A549 (cell line): ENCODE results near the gene RMP24.

Source experiments
- ATAC-seq, 2 experiments: fragments of 200-7000 bp in 1 of 2; fragments of >200 bp in 1 of 2; cut with Nextera tagmentation in 1 of 2; cut with Tn5 transposase in 1 of 2; 3 replicates each; pipeline versions ENCODE4 v1.8.0 to v1.9.1; 2018 to 2020; ENCODE audit warnings: mild to moderate bottlenecking in 1 of 2, moderate library complexity in 1 of 2
- CTCF ChIA-PET: fragments of 300-600 bp; sonication (Branson Sonifier 250); formaldehyde crosslinking; extraction: SDS; loops from one replicate; lab custom pipeline; 2021; ENCODE audit warnings: antibody characterized with exemption, inconsistent platforms; lab: Yijun Ruan, JAX
- POLR2A ChIA-PET: fragments of 350-600 bp; formaldehyde crosslinking; extraction: SDS; loops from one replicate; lab custom pipeline; 2021; ENCODE audit warnings: antibody characterized with exemption, inconsistent platforms; lab: Yijun Ruan, JAX
- DNase-seq, 2 experiments: peaks; one replicate each; pipeline versions ENCODE4 v3.0.0 to v3.0.0-alpha.2; 2011 to 2016; ENCODE audit warnings: low read depth in 1 of 2, low spot score in 1 of 2
- FAIRE-seq: peaks from 2 replicates; lab custom pipeline; 2011; peaks lifted over from hg19 to GRCh38; lab: Jason Lieb, UNC
- H3K27ac ChIP-seq, 2 experiments: fragments of >200 bp; sonication (Bioruptor Twin); formaldehyde crosslinking; 3 replicates each; pipeline ENCODE4 v1.5.1; 2016 to 2017
- H3K4me1 ChIP-seq: fragments of >200 bp; sonication (Bioruptor Twin); formaldehyde crosslinking; 3 replicates; pipeline ENCODE4 v1.6.1; 2016
- H3K4me2 ChIP-seq: fragments of >200 bp; sonication (Bioruptor Twin); formaldehyde crosslinking; 3 replicates; pipeline ENCODE4 v1.6.1; 2016
- H3K4me3 ChIP-seq: fragments of >200 bp; sonication (Bioruptor Twin); formaldehyde crosslinking; 3 replicates; pipeline ENCODE4 v1.5.1; 2016
- H3K9me3 ChIP-seq: fragments of >200 bp; sonication (Bioruptor Twin); formaldehyde crosslinking; 3 replicates; pipeline ENCODE4 v1.6.1; 2016
- BHLHE40 ChIP-seq: IDR thresholded peaks from 2 replicates; pipeline ENCODE4 v1.6.1; 2012; ENCODE audit warnings: low read depth, low read length, inconsistent platforms
- CHD4 ChIP-seq: fragments of 200-600 bp; sonication (generic); IDR thresholded peaks from 2 replicates; pipeline ENCODE4 v1.6.1; 2016; ENCODE audit warnings: antibody characterized with exemption, mild to moderate bottlenecking, borderline replicate concordance
- EHF ChIP-seq: fragments of 250-450 bp; sonication (Bioruptor Pico); IDR thresholded peaks from 2 replicates; pipeline ENCODE4 v1.5.0; 2020; ENCODE audit warnings: mild to moderate bottlenecking
- FOSL2 ChIP-seq, 2 experiments: fragments of 450-650 bp in 1 of 2; fragments of >200 bp in 1 of 2; sonication (Bioruptor Twin) in 1 of 2; formaldehyde crosslinking; IDR thresholded peaks; 2 replicates each; pipeline versions ENCODE4 v1.5.0 to v1.6.1; 2016 to 2020; ENCODE audit warnings: mild to moderate bottlenecking in 1 of 2, moderate library complexity in 1 of 2
- GATA3 ChIP-seq: IDR thresholded peaks from 2 replicates; pipeline ENCODE4 v1.6.1; 2012; ENCODE audit warnings: borderline replicate concordance
- HDAC2 ChIP-seq: fragments of 200-600 bp; sonication (generic); IDR thresholded peaks from 2 replicates; pipeline ENCODE4 v1.6.1; 2016
- JUNB ChIP-seq: fragments of >200 bp; sonication (Bioruptor Twin); formaldehyde crosslinking; IDR thresholded peaks from 2 replicates; pipeline ENCODE4 v1.6.1; 2016
- KDM5A ChIP-seq: fragments of 200-600 bp; sonication (generic); IDR thresholded peaks from 2 replicates; pipeline ENCODE4 v1.6.1; 2016; ENCODE audit warnings: antibody characterized with exemption, mild to moderate bottlenecking
- MAZ ChIP-seq: fragments of 150-350 bp; IDR thresholded peaks from 2 replicates; pipeline ENCODE4 v1.6.1; 2014; ENCODE audit warnings: antibody characterized with exemption, low read depth, low read length, borderline replicate concordance
- MYC ChIP-seq: IDR thresholded peaks from 2 replicates; pipeline ENCODE4 v1.6.1; 2012; ENCODE audit warnings: mild to moderate bottlenecking, inconsistent platforms, low read length, improper control_type of control experiment, borderline replicate concordance
- PHF8 ChIP-seq: fragments of 200-600 bp; sonication (generic); IDR thresholded peaks from 2 replicates; pipeline ENCODE4 v1.6.1; 2016; ENCODE audit warnings: low read depth, mild to moderate bottlenecking, antibody characterized with exemption, moderate library complexity, borderline replicate concordance
- RAD21 ChIP-seq, 2 experiments: fragments of >200 bp in 1 of 2; sonication (Bioruptor Twin) in 1 of 2; formaldehyde crosslinking in 1 of 2; IDR thresholded peaks in 1 of 2; conservative IDR thresholded peaks in 1 of 2; 2 replicates in 1 of 2; 3 replicates in 1 of 2; pipeline ENCODE4 v1.6.1; 2012 to 2018; ENCODE audit warnings: inconsistent platforms in 1 of 2
- RCOR1 ChIP-seq: fragments of 150-350 bp; IDR thresholded peaks from 2 replicates; pipeline ENCODE4 v1.6.1; 2014; ENCODE audit warnings: antibody characterized with exemption, low read length, low read depth
- SMC3 ChIP-seq: fragments of >200 bp; sonication (Bioruptor Twin); formaldehyde crosslinking; IDR thresholded peaks from 3 replicates; pipeline ENCODE4 v1.6.1; 2018; ENCODE audit warnings: inconsistent platforms
- SREBF2 ChIP-seq: fragments of 450-650 bp; IDR thresholded peaks from 2 replicates; pipeline ENCODE4 v1.6.1; 2014; ENCODE audit warnings: mild to moderate bottlenecking, moderate library complexity
- TFCP2L1 ChIP-seq: fragments of 250-450 bp; sonication (Bioruptor Pico); IDR thresholded peaks from 2 replicates; pipeline ENCODE4 v1.5.0; 2021; ENCODE audit warnings: mild to moderate bottlenecking
- ZSCAN20 ChIP-seq: fragments of 250-450 bp; sonication (Bioruptor Pico); IDR thresholded peaks from 2 replicates; pipeline ENCODE4 v1.8.0; 2022; ENCODE audit warnings: mild to moderate bottlenecking, moderate library complexity
- WGBS: methylation state at CpG from one replicate; pipeline ENCODE4 v1.1.6; 2017; ENCODE audit errors: missing lambda C conversion rate; 5-methylcytosine and 5-hydroxymethylcytosine counted together
- TF ChIP-seq, protein P1 (sequence below): fragments of >200 bp; sonication (Bioruptor Twin); formaldehyde crosslinking; IDR thresholded peaks from 3 replicates; pipeline ENCODE4 v1.5.1; 2016
- TF ChIP-seq, protein P2 (sequence below): fragments of 250-450 bp; sonication (Bioruptor Pico); IDR thresholded peaks from 2 replicates; pipeline ENCODE4 v1.5.0; 2020; ENCODE audit warnings: low read depth, mild to moderate bottlenecking, moderate library complexity
- TF ChIP-seq, protein P3 (sequence below): fragments of 450-650 bp; IDR thresholded peaks from 2 replicates; pipeline ENCODE4 v1.6.1; 2014; ENCODE audit warnings: antibody characterized with exemption
- TF ChIP-seq, protein P4 (sequence below): fragments of 200-600 bp; sonication (generic); IDR thresholded peaks from 2 replicates; pipeline ENCODE4 v1.6.1; 2016; ENCODE audit warnings: antibody characterized with exemption, mild to moderate bottlenecking, moderate library complexity
- TF ChIP-seq, protein P5 (sequence below): IDR thresholded peaks from 2 replicates; pipeline ENCODE4 v1.6.1; 2012

The RMP24 gene

DNA sequence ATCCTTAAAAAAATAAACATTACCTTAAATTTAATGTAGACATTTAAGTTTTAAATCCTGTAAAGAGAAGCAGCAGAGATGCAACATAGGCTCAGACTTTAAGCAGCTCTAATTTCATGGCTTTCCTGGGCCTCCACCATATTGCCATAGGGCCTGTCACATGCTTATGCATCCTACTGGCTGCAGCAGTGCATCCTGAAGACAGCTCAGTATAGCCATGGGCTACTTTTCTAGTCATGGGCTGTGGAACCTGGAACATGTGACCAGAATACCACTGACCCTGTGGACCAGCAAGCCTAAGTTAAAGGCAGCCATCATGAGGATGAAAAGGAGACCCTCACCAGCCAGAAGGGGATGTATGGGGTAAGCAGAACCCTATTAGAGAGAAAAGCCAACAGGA lies 10.7 kb downstream of the RMP24 start:
- no peaks in the 10 kb centered on the region for H3K9me3 ChIP-seq
- no peaks in the 10 kb centered on the region for H3K4me1 ChIP-seq
- no peak for ATAC-seq
- no peak overlapping the region for H3K27ac ChIP-seq
- no peak for FAIRE-seq
- ChIA-PET POLR2A (interaction anchor here (1.2 kb wide), 1 partner anchor 11 kb away, joined by 4 read pairs; the partner anchor contains the start of gene RMP24), CTCF (no interaction called here)
- DNase-seq: no peak
- H3K4me2 ChIP-seq: no peak overlapping the region
- TF ChIP-seq PHF8 (no peak), RCOR1 (no peak), JUNB (no peak), RAD21 (conservative IDR thresholded peaks at IDR 0.05 in 1 of 2, IDR thresholded peaks at IDR 0.05 in 1 of 2) (no peak), ZSCAN20 (CRISPR knock-in tag) (no peak), GATA3 (no peak), TFCP2L1 (no peak), SMC3 (no peak), KDM5A (no peak), EHF (CRISPR knock-in tag) (no peak), SREBF2 (no peak), MAZ (no peak), BHLHE40 (no peak)
- TF ChIP-seq, protein P1, sequence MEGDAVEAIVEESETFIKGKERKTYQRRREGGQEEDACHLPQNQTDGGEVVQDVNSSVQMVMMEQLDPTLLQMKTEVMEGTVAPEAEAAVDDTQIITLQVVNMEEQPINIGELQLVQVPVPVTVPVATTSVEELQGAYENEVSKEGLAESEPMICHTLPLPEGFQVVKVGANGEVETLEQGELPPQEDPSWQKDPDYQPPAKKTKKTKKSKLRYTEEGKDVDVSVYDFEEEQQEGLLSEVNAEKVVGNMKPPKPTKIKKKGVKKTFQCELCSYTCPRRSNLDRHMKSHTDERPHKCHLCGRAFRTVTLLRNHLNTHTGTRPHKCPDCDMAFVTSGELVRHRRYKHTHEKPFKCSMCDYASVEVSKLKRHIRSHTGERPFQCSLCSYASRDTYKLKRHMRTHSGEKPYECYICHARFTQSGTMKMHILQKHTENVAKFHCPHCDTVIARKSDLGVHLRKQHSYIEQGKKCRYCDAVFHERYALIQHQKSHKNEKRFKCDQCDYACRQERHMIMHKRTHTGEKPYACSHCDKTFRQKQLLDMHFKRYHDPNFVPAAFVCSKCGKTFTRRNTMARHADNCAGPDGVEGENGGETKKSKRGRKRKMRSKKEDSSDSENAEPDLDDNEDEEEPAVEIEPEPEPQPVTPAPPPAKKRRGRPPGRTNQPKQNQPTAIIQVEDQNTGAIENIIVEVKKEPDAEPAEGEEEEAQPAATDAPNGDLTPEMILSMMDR: no peak
- TF ChIP-seq, protein P2, sequence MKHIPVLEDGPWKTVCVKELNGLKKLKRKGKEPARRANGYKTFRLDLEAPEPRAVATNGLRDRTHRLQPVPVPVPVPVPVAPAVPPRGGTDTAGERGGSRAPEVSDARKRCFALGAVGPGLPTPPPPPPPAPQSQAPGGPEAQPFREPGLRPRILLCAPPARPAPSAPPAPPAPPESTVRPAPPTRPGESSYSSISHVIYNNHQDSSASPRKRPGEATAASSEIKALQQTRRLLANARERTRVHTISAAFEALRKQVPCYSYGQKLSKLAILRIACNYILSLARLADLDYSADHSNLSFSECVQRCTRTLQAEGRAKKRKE (CRISPR knock-in tag): no peak
- TF ChIP-seq, protein P3, sequence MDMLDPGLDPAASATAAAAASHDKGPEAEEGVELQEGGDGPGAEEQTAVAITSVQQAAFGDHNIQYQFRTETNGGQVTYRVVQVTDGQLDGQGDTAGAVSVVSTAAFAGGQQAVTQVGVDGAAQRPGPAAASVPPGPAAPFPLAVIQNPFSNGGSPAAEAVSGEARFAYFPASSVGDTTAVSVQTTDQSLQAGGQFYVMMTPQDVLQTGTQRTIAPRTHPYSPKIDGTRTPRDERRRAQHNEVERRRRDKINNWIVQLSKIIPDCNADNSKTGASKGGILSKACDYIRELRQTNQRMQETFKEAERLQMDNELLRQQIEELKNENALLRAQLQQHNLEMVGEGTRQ: no peak
- TF ChIP-seq, protein P4, sequence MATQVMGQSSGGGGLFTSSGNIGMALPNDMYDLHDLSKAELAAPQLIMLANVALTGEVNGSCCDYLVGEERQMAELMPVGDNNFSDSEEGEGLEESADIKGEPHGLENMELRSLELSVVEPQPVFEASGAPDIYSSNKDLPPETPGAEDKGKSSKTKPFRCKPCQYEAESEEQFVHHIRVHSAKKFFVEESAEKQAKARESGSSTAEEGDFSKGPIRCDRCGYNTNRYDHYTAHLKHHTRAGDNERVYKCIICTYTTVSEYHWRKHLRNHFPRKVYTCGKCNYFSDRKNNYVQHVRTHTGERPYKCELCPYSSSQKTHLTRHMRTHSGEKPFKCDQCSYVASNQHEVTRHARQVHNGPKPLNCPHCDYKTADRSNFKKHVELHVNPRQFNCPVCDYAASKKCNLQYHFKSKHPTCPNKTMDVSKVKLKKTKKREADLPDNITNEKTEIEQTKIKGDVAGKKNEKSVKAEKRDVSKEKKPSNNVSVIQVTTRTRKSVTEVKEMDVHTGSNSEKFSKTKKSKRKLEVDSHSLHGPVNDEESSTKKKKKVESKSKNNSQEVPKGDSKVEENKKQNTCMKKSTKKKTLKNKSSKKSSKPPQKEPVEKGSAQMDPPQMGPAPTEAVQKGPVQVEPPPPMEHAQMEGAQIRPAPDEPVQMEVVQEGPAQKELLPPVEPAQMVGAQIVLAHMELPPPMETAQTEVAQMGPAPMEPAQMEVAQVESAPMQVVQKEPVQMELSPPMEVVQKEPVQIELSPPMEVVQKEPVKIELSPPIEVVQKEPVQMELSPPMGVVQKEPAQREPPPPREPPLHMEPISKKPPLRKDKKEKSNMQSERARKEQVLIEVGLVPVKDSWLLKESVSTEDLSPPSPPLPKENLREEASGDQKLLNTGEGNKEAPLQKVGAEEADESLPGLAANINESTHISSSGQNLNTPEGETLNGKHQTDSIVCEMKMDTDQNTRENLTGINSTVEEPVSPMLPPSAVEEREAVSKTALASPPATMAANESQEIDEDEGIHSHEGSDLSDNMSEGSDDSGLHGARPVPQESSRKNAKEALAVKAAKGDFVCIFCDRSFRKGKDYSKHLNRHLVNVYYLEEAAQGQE: no peak
- no peak overlapping the region for H3K4me3 ChIP-seq

- FAIRE-seq: no peak
- Histone ChIP-seq H3K4me1 (no peaks in the 10 kb centered on the region), H3K4me2 (no peak overlapping the region), H3K27ac (no peak overlapping the region), H3K9me3 (no peaks in the 10 kb centered on the region), H3K4me3 (no peak overlapping the region)
- POLR2A ChIA-PET: interaction anchor here (1.2 kb wide), 1 partner anchor 11 kb away, joined by 4 read pairs; the partner anchor contains the start of gene RMP24
- TF ChIP-seq MYC (no peak), BHLHE40 (no peak), CHD4 (no peak), HDAC2 (no peak), ZSCAN20 (CRISPR knock-in tag) (no peak), FOSL2 (IDR thresholded peaks at IDR 0.05) (no peak), FOSL2 (CRISPR knock-in tag; IDR thresholded peaks at IDR 0.05) (no peak)
- TF ChIP-seq, protein P5, sequence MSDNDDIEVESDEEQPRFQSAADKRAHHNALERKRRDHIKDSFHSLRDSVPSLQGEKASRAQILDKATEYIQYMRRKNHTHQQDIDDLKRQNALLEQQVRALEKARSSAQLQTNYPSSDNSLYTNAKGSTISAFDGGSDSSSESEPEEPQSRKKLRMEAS: no peak
- WGBS: 90% methylated on average over 5 of the region's 5 CpGs
- DNase-seq: no peak
- CTCF ChIA-PET: no interaction called here
- no peak for ATAC-seq
These were observed 11.3 kb downstream of the RMP24 start for GRCh38 chr18:35983818-35984217.
